Hepatocyte (in vitro differentiated cells): ENCODE measurements around the gene DPAGT1. TPM values are rescaled to one million over a fixed set of nuclear protein-coding genes. Genes with fewer than 3 reads are reported as not detected.

ENCODE experiments used
- DNase-seq: peaks from one replicate; pipeline ENCODE4 v3.0.0-alpha.2; 2016; ENCODE audit warnings: low spot score
- H2AFZ ChIP-seq: fragments of 200-600 bp; sonication (generic); 2 replicates; pipeline ENCODE4 v1.6.0; 2016; ENCODE audit warnings: antibody characterized with exemption, mild to moderate bottlenecking
- H3K27ac ChIP-seq: fragments of 200-600 bp; sonication (generic); 2 replicates; pipeline ENCODE4 v1.5.1; 2016; ENCODE audit warnings: mild to moderate bottlenecking
- H3K27me3 ChIP-seq: fragments of 200-600 bp; sonication (generic); 2 replicates; pipeline ENCODE4 v1.6.1; 2016
- H3K36me3 ChIP-seq: fragments of 200-600 bp; sonication (generic); replicated peaks from 2 replicates; pipeline ENCODE4 v1.5.1; 2016; ENCODE audit warnings: low read depth; ENCODE audit not compliant: insufficient read depth
- H3K4me1 ChIP-seq: fragments of 200-600 bp; sonication (generic); 2 replicates; pipeline ENCODE4 v1.5.1; 2016; ENCODE audit warnings: mild to moderate bottlenecking, moderate library complexity; ENCODE audit not compliant: insufficient read depth
- H3K4me2 ChIP-seq: fragments of 200-600 bp; sonication (generic); 2 replicates; pipeline ENCODE4 v1.6.0; 2016
- H3K4me3 ChIP-seq: fragments of 200-600 bp; sonication (generic); 2 replicates; pipeline ENCODE4 v1.5.1; 2016; ENCODE audit warnings: mild to moderate bottlenecking
- H3K79me2 ChIP-seq: fragments of 200-600 bp; sonication (generic); 2 replicates; pipeline ENCODE4 v1.6.0; 2017; ENCODE audit warnings: mild to moderate bottlenecking
- H3K9me2 ChIP-seq: fragments of 200-600 bp; sonication (generic); replicated peaks from 2 replicates; pipeline ENCODE4 v1.6.0; 2017; ENCODE audit warnings: mild to moderate bottlenecking; ENCODE audit not compliant: insufficient read depth
- H3K9me3 ChIP-seq: fragments of 200-600 bp; sonication (generic); 2 replicates; pipeline ENCODE4 v1.5.1; 2016; ENCODE audit warnings: low read depth, mild to moderate bottlenecking
- H4K20me1 ChIP-seq: fragments of 200-600 bp; sonication (generic); 2 replicates; pipeline ENCODE4 v1.6.0; 2016; ENCODE audit warnings: mild to moderate bottlenecking; ENCODE audit not compliant: insufficient read depth, poor library complexity, severe bottlenecking
- CTCF ChIP-seq: fragments of 200-600 bp; sonication (generic); IDR thresholded peaks from 2 replicates; pipeline ENCODE4 v1.5.1; 2016; ENCODE audit warnings: antibody characterized with exemption, mild to moderate bottlenecking; ENCODE audit not compliant: poor library complexity
- EZH2 ChIP-seq: fragments of 200-600 bp; sonication (generic); IDR thresholded peaks from 2 replicates; pipeline ENCODE4 v1.6.1; 2016; ENCODE audit warnings: antibody characterized with exemption, mild to moderate bottlenecking, borderline replicate concordance
- EZH2phosphoT487 ChIP-seq: fragments of 200-600 bp; sonication (generic); IDR thresholded peaks from one replicate; pipeline ENCODE4 v1.6.1; 2018; ENCODE audit warnings: antibody characterized with exemption, mild to moderate bottlenecking, low read depth, moderate library complexity; ENCODE audit not compliant: unreplicated experiment, severe bottlenecking
- WGBS: methylation state at CpG from one replicate; pipeline ENCODE4 v1.1.6; 2016; ENCODE audit warnings: low lambda C conversion rate; ENCODE audit errors: missing lambda C conversion rate; 5-methylcytosine and 5-hydroxymethylcytosine counted together
- polyA plus RNA-seq: library from polyadenylated mRNA; unstranded; fragments of >200 nt; fragmentation: Nextera tagmentation; extraction: Ambion mirVana; gene quantifications from 2 replicates; pipeline ENCODE4 v1.2.1, GENCODE V29; 2016
- total RNA-seq: library from RNA; depleted of rRNA; stranded (reverse); fragments of >200 nt; gene quantifications from 2 replicates; pipeline ENCODE4 v1.2.3, GENCODE V29; 2014

Gene DPAGT1
- total and polyA plus RNA-seq, 2 experiments from 2014 or later = 27.5 to 76.2 TPM

DNA sequence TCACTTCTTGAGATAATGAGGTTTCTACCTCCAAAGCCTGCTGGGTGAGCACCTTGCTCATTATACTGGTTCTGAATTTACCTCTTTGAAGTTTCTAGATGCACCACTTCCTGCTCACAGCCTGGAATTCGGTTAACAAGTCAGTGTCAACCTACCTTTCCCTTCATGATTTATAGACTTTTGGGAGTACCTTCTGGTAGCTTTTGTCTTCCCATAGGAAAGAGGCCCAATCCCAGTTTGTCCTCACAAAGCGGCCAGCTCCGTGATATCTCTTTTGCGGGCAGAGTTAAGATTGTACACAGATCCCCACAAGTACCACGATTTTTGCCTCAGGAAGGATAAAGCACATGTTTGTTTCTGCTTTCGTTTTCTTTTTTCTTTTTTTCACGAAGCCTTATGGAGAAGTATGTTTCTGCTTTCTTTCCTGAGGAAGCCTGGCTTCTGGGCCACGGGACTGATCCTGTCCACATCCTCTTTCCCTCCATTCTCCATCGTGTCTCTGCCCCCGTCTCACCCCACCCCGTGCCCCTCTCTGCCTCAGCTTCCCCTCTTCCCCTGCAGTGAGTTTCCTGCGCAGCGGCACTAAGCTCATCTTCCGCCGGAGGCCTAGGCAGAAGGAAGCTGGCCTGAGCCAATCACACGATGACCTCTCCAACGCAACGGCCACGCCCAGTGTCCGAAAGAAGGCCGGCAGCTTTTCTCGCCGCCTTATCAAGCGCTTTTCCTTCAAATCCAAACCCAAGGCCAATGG lies 14.0 kb upstream of the DPAGT1 start:
- Histone ChIP-seq H4K20me1 (no peaks in the 10 kb centered on the region), H3K36me3 (no peaks in the 10 kb centered on the region), H3K27me3 (no peaks in the 10 kb centered on the region), H3K9me2 (no peaks in the 10 kb centered on the region), H3K4me3 (no peak overlapping the region), H3K4me2 (no peak overlapping the region), H3K9me3 (no peaks in the 10 kb centered on the region), H3K79me2 (no peaks in the 10 kb centered on the region), H3K27ac (no peak overlapping the region), H3K4me1 (no peaks in the 10 kb centered on the region), H2AFZ (no peak overlapping the region)
- no peak for DNase-seq
- no peak for TF ChIP-seq EZH2
- TF ChIP-seq EZH2phosphoT487 = no peak
- no peak for TF ChIP-seq CTCF
- WGBS = 89% methylated on average over 24 of the region's 24 CpGs

- TF ChIP-seq EZH2phosphoT487 = no peak
- no peak for TF ChIP-seq EZH2
- no peak for TF ChIP-seq CTCF
- no peak for DNase-seq
- no peak overlapping the region for H3K27ac ChIP-seq
- 95% methylated on average over 5 of the region's 5 CpGs for WGBS
- H4K20me1 ChIP-seq = no peaks in the 10 kb centered on the region
- no peaks in the 10 kb centered on the region for H3K9me2 ChIP-seq
- no peak overlapping the region for H3K4me2 ChIP-seq
- H2AFZ ChIP-seq = no peak overlapping the region
- peaks cover 8% of the 10 kb centered on the region for H3K79me2 ChIP-seq
- no peak overlapping the region for H3K4me3 ChIP-seq
- H3K27me3 ChIP-seq = no peaks in the 10 kb centered on the region
- no peaks in the 10 kb centered on the region for H3K9me3 ChIP-seq
- H3K4me1 ChIP-seq = peaks cover under 1% of the 10 kb centered on the region
- H3K36me3 ChIP-seq = no peaks in the 10 kb centered on the region
Measured at GRCh38 chr11:119114351-119114750, 12.7 kb upstream of the DPAGT1 start.

DNA sequence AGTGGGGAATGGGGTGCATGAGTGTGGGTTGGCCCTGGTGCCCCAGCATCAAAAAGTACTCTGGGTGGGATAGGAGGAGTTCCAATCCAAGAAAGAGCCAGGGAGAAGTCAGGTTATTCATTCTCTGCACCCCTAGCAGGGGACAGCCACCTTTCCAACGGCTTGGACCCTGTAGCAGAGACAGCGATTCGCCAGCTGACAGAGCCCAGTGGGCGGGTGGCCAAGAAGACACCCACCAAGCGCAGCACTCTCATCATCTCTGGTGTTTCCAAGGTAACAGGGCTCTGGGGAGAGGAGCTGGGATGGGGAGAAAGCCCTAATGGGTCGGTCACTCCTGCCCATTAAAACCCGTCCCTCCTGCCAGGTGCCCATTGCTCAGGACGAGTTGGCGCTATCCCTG lies 12.1 kb upstream of the DPAGT1 start:
- H3K79me2 ChIP-seq = peaks cover 8% of the 10 kb centered on the region
- H3K36me3 ChIP-seq = no peaks in the 10 kb centered on the region
- WGBS = 97% methylated on average over 9 of the region's 9 CpGs
- H3K27ac ChIP-seq = no peak overlapping the region
- H3K4me3 ChIP-seq = no peak overlapping the region
- DNase-seq = no peak
- no peak overlapping the region for H2AFZ ChIP-seq
- H3K9me2 ChIP-seq = no peaks in the 10 kb centered on the region
- H3K4me2 ChIP-seq = no peak overlapping the region
- H3K9me3 ChIP-seq = no peaks in the 10 kb centered on the region
- H4K20me1 ChIP-seq = no peaks in the 10 kb centered on the region
- H3K27me3 ChIP-seq = no peaks in the 10 kb centered on the region
- H3K4me1 ChIP-seq = peaks cover 7% of the 10 kb centered on the region
- no peak for TF ChIP-seq EZH2phosphoT487
- no peak for TF ChIP-seq EZH2
- TF ChIP-seq CTCF = no peak
